GM19438 (cell line): Measurements from ENCODE around the gene E2F3.
"Not testable (repeated sequence)": the region's sequence is repeated elsewhere in the genome, so short reads cannot be mapped to it uniquely, and the experiment has no call there.

Experiments used
- ATAC-seq: cut with Tn5 transposase; IDR thresholded peaks from one replicate; pipeline ENCODE4 v1.9.1; 2021; ENCODE audit warnings: low read depth; ENCODE audit not compliant: unreplicated experiment

Gene E2F3

DNA sequence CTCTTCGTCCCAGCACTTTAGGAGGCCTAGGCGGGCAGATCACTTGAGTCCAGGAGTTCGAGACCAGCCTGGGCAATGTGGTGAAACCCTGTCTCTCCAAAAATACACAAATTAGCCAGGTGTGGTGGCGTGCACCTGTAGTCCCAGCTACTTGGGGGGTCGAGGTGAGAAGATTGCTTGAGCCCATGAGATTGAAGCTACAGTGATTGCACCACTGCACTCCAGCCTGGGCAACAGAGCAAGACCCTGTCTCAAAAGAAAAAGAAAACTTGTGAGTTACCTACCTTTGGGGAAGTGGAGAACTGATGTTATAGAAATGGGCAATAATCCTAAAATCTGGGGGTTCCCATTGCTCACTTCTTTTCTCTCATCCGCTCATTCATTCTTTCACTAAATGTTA lies 58.0 kb downstream of the E2F3 start:
- no peak for ATAC-seq

DNA sequence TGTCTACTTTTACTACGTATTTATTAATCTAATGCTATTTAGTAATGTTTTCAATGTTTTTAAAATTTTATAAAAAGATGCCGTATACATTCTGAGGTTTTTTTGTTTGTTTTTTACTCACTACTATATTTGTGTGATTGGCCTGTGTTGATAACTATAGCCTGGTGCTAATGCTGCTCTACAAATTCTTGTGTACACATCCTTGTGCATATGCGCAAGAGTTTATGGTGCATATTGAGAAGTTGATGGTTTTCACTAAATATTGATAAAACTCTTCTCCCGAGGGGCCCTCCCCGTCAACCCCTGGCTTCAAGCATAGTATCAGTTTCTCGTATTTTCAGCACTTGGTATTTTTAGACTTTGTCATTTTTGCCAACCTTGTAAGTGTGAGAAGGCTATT lies 59.9 kb downstream of the E2F3 start:
- no peak for ATAC-seq

DNA sequence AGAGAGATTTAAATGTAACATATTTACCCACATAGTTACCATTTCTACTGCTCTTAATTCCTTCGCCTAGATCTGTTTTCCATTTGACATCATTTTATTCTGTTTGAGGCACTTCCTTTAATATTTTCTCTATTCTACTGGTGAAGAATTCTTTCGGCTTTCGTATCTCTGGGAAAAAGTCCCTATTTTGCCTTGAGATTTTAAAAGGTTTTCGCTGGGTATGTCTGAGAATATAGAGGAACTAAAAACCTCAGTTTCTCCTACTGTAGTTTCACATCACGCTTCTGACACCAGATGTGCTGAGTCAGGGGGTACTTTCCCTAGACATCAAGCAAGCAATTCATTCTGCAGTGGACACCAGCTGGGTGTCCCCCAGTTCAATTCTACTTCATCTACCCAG lies 61.7 kb downstream of the E2F3 start:
- no peak for ATAC-seq

DNA sequence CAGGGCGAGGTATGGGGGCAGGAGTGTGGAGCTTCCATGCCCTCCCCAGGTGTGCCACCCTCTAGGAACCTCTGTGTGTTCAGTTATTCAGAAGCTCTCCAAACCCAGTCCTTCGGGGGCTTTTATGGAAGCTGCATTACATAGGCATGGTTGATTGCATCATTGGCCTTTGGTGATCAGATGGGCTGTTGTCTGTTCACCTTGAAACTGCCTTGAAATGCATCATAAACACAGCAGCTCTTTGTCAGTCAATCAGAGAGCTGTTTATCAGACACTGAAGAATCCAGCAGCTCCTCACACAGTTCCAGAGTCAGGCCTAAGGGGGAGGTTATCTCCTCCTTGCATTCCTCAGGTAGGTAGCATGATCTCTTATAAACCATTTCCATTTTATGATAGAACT lies 62.4 kb downstream of the E2F3 start:
- ATAC-seq, result no peak

DNA sequence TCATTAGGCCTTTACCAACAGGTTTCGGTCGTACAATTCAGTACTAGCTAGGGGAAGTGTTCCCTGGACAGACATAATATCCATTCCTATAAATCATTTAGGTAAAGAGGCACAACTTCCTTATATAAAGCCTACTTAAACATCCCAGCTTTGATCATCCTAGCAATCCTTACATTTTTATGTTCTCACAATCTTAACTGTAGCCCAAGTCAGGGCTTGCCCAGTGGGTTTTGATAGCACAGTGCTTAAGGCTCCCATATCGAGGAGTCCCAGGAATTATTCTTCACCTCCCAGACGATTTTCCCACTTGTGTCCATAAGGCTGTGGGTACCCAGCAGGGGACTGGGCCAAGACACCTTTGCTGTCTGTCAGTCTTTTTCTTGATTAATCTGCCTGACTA lies 63.2 kb downstream of the E2F3 start:
- ATAC-seq, result no peak

DNA sequence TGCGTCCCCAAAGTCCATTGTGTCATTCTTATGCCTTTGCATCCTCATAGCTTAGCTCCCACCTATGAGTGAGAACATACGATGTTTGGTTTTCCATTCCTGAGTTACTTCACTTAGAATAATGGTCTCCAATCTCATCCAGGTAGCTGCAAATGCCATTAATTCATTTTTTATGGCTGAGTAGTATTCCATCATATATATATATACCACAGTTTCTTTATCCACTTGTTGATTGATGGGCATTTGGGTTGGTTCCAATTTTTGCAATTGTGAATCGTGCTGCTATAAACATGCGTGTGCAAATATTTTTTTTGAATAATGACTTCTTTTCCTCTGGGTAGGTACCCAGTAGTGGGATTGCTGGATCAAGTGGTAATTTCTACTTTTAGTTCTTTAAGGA lies 63.9 kb downstream of the E2F3 start:
- not testable (repeated sequence) for ATAC-seq

DNA sequence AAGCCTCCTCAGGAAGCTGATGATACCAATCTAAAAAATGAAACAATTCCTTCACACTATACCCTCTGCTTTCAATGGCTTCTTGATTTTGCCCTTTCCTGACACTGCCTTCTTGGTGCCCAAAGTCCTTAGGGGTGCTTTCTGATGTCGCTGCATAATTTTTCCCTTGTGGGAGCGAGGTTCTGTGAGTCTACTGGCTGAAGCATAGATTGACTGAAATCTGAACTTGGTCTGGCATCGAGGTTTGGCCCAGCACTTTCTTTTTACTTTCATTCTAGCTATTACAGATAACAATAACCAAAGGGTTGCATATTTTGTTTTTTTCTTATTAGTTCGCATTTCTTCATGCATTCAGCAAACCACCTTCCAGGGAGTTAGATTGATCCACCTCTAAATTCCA lies 65.8 kb downstream of the E2F3 start:
- peak; percentile 45 for ATAC-seq

DNA sequence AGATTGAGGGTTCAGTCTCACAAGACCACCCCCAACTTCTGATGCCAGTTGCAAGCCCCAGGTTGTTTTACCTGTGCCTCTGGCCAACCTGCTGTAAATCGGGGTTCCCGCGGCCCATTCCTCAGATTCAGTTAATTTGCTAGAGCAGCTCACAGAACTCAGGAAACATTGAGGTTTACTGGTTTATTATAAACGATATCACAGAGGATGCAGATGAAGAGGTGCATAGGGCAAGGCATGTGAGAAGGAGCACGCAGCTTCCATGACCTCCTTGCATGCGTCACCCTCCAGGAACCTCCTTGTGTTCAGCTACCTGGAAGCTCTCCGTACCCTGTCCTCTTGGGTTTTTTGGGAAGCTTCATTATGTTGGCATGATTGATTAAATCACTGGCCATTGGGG lies 66.5 kb downstream of the E2F3 start:
- no peak for ATAC-seq

DNA sequence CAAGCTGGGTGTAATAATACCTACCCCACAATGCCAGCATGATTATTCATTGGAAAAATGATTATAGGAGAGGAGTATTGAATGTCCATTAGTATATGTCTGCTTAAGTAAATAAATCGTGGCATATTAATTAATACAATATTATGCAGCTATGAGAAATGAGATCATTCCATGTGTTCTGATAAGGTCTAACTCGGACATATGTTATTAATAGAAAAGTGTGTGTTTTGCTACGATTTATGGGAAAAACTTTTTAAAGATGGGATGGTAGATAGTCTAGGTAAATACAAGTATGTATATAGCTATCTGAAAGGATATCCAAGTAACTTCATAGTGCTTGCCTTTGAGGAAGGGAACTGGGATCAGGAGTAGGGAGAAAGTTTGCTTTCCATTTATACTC lies 71.1 kb downstream of the E2F3 start:
- no peak for ATAC-seq

DNA sequence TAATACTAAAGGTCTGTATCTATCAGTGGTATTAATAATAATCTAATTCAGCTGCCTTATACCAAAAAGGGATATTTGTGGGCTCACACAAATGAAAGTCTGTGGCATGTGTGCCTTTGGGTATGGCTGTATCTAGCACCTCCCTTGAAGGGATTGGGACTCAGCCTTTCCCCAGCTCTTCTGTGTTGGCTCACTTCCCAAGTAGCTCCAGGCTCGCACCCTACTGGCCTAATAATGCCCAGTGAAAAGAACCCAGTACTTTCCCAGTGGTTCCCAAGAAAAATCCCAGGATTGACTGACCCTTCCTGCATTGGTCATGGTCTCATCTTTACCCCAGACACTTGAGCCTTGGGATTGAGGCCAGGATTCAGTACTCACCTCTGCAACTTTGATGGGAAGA lies 71.8 kb downstream of the E2F3 start:
- no peak for ATAC-seq

DNA sequence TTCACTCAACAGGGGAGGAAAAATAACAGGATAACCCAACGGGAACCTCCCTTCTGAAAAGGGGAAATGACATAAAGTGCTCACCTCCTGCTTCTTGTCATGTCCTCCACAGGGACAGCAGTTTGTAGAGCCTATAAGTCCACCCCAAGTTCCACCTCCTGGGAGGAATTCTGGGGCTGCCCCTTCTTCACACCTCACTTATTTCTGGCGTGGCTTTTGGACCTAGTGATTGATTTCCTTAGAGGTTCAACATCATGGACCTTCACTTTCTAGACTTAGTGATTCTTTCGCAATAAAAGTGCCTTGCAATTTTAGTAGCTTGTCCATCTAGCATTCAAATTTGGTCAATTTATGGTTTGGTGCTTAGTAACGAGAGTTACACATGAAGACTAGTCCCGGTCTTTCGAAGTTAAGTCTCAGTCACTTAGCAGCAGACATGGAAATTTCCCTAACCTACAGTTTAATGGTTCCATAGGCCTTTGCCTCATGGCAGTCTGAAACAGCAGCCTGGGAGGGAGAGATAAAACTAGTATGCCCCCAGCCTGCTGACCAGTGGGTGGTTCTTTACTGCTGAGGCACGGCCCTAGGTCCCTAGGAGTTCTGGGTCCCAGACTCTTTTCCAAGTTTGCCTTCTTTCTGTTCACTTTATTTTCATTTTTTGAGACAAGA lies 73.3 kb downstream of the E2F3 start:
- ATAC-seq, result no peak

DNA sequence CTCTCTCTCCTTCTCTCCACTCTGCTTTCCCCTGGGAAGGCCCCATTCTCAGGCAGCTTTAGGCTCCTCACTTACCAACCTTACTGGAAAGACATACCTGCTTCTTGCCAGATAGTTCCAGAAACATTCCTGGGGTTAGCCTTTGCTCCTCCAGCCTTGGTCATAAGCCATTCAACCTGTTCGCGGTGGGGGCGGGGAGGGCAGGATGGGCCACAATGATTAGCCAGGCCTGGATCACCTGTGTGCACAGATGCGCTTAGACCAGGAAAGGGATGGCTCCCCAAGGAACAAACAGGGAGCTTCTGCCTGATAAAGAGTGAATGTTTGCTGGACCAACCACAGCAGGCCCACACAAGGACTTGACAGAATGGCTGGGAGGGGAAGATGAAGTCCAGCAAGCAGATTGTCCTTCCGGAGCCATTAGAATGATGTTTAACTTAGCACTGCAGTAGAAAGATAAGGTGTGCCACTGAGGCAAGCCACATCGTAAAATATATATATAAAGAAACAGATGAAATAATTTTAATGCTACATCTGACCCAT lies 74.9 kb downstream of the E2F3 start:
- ATAC-seq, result no peak

DNA sequence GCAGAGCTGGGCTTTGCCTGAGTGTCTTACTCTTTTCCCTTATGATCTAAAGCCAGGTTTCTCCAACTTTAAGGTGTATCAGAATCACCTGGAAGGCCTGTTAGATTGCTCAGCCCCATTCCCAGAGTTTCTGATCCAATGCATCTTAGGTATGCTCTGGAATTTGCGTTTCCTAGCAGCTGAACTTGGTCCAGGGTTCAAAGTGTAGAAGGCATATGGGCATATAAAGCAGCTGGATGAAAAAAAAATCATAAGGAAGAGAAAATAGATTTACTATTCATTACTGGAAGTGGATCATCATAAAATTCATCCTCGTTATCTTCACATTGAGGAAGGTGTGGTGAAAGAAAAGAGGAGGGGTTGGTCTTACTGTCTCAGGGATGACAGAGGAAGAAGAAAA lies 75.8 kb downstream of the E2F3 start:
- ATAC-seq, result no peak

DNA sequence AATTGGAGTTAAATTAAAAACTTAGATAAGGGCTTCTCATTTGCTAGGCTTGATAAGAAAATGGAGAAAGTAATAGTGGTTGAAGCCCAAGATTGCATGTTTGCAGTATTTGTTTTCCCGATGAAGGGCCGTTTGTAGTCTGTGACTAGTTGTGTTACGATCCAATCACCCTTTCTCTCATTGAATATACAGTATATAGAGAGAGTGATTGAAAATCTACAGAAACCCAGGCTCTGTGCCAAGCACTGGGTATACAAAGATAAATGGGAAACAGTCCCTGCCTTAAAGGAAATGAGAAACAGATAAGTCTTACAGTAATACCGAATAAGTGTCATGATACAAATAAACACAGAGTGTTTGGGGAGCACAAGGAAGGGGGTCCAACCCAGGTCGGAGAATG lies 77.4 kb downstream of the E2F3 start:
- ATAC-seq, result no peak

DNA sequence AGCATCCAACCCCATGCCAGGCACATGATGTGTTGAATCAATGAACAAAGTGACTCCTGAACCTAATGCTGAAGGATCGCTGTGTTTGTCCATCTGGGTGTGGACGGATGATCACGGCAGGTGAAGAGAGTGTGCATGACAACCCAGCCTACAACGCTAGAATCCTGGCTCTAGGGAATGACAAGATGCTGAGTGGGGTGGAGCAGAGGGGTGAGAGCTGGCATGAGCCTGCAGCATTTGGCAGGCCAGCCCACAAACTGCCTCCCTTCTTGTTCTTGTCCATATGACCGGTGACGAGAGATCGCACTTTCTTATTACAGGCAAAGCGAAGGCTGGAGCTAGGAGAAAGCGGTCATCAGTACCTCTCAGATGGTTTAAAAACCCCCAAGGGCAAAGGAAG lies 77.8 kb downstream of the E2F3 start:
- no peak for ATAC-seq

DNA sequence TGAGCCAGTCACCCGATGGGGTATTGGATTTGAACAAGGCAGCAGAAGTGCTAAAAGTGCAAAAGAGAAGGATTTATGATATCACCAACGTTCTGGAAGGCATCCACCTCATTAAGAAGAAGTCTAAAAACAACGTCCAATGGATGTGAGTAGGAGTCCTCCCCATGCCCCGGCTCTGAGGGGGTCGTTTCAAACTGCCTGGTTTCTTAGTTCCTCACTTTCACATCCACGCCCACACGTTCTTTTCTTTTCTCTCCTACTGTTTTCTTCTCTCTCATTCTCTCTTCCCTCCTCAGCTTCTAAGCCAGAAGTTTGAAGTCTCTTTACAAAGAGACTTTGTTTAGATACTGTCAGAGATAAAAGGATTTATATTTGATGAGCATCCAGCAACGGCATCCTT lies 79.6 kb downstream of the E2F3 start:
- no peak for ATAC-seq

DNA sequence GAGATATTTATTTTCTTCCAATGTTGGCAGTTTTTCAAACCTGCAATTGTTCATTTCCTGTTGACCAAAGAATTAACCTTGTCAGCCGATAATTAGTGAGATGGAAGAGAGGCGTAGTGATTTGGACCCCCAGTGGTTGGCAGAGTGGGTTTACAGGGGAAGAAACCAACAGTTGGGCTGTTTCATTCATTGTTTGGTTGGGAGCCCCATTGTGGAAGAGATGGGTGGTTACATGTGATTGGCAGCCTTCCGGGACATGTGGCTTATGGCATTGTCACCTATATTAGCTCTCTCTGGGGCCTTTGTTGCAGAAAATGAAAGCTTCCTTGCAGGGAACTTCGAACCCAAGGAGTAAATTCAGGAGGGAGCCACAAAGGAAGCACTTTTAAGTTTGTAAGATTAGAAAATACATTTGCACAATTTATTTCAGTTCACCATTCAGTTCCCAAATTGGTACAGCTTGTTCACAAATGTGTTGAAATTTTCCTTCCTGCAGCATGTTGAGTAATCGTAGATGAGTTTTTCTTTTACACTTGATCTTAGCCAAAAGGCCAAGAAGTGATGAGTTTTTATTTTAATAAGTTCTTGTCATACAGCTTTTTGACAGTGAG lies 82.3 kb downstream of the E2F3 start:
- no peak for ATAC-seq

DNA sequence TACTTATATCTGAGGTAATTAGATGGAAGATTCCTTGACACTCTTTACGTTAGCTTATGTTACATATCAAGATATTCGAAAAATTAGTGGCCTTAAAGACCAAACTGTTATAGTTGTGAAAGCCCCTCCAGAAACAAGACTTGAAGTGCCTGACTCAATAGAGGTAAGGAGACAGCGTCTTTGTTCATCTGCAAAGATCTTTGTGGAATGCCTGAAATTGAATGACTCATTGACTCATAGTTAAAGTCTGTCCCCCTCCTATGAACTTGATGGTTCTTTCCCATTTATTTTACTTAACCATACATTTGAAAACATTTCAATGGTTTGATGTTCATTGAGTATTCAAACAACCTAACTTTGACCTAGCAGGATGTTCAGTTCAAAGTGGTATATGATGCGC lies 85.0 kb downstream of the E2F3 start:
- no peak for ATAC-seq

DNA sequence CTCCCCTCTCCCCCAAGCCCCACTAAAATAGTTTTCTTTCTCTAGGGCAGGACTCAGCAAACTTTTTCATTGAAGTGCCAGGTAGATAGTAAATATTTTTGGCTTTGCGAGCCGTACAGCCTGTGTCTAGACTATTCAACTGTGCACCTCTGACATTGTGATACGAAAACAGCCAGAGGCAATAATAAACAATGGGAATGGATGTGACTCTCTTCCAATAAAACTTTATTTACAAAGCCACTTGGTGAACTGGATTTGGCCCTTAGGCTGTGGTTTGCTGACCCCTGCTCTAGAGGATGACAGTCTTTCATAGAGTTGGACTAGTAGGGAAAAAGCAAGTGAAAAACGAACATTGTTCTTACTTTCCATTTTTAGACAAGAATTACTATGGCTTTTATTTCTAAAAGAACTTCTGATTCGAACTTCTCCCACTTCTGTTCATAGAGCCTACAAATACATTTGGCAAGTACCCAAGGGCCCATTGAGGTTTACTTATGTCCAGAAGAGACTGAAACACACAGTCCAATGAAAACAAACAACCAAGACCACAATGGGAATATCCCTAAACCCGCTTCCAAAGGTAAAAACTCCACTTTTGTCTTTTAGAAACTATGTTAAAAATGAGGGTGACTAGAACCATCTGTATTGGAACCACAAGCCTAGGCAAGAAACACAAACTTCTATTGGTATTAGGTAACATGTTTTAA lies 86.1 kb downstream of the E2F3 start:
- ATAC-seq, result no peak

DNA sequence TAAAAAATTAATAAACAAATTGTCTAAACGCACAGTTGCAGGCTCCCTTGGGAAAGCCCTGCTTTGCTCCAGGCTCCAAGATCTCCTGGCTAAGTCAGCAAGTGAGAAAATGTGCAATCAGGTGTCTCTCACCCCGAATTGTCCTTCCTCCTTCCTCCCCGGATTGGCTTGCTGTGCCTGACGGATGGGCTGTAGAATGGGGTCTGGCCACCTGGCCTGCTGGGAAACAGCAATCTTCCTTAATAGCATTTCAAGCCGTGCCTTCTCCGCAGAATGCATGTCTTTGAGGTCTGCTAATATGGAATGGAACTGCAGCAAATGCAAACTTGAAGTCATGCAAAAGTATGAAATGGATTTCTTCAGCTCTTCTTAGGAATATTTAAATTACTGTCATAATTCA lies 88.9 kb downstream of the E2F3 start:
- no peak for ATAC-seq

DNA sequence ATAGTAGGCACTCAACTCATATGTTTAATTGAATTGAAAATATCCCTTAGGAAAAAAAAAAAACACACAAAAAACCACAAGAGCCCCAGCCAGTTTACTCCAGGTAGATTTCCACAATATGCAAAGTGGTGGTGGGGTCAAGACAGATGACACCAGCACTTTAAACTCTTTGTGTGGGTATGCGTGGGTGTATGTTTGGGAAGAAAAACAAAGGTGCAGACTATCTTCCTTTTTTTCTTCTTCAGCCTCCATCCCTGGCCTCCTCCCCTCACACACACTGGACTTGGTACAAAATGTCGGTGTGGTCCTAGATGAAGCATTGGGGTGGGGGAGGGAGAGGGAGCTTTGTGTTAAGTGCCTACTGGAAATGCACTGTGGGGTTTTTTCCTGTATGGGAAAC lies 90.4 kb downstream of the E2F3 start:
- no peak for ATAC-seq
